Transverse colon (tissue), 4 donors: ENCODE data around the gene P4HA3. TPM values are rescaled to one million over a fixed set of nuclear protein-coding genes. Genes with fewer than 3 reads are reported as not detected.
A peak's percentile ranks its signal among the peaks of the same experiment; 100 is the strongest.

Experiments
- DNase-seq: peaks from one replicate; pipeline ENCODE4 v3.0.0-alpha.2; 2019
- H3K27ac ChIP-seq, 4 donors: fragments of 200-600 bp; sonication (generic); 2 replicates each; pipeline ENCODE4 v1.5.1; 2016 to 2018; ENCODE audit warnings: inconsistent platforms in 4 of 4
- H3K27me3 ChIP-seq: fragments of 200-600 bp; sonication (generic); 2 replicates; pipeline ENCODE4 v1.5.1; 2017; ENCODE audit warnings: inconsistent platforms
- H3K36me3 ChIP-seq, 4 donors: fragments of 200-600 bp; sonication (generic); 2 replicates each; pipeline ENCODE4 v1.5.1; 2017 to 2019; ENCODE audit warnings: inconsistent platforms in 4 of 4
- H3K4me1 ChIP-seq, 4 donors: fragments of 200-600 bp; sonication (generic); 2 replicates each; pipeline ENCODE4 v1.5.1; 2017 to 2020; ENCODE audit warnings: inconsistent platforms in 4 of 4
- H3K4me3 ChIP-seq, 4 donors: fragments of 200-600 bp; sonication (generic); 1 replicate in 1 of 4; 2 replicates in 3 of 4; pipeline versions ENCODE4 v1.5.1 to v1.6.1; 2017 to 2019; ENCODE audit warnings: inconsistent platforms in 4 of 4
- H3K9me3 ChIP-seq, 2 donors: fragments of 200-600 bp; sonication (generic); 2 replicates each; pipeline ENCODE4 v1.5.1; 2017 to 2019; ENCODE audit warnings: inconsistent platforms in 2 of 2
- EP300 ChIP-seq: sonication (generic); formaldehyde crosslinking; IDR thresholded peaks from one replicate; pipeline ENCODE4 v1.6.1; 2017; ENCODE audit warnings: antibody characterized with exemption, low read depth
- POLR2A ChIP-seq: fragments of 450-650 bp; IDR thresholded peaks from one replicate; pipeline ENCODE4 v1.6.1; 2016; ENCODE audit warnings: antibody characterized with exemption, mild to moderate bottlenecking, moderate library complexity
- POLR2AphosphoS5 ChIP-seq, 3 donors: sonication (generic); formaldehyde crosslinking; IDR thresholded peaks; one replicate each; pipeline ENCODE4 v1.6.1; 2016; ENCODE audit warnings: antibody characterized with exemption in 3 of 3
- WGBS, 2 donors: methylation state at CpG; one replicate each; pipeline ENCODE4 v1.1.5; 2018; ENCODE audit warnings: low coverage in 1 of 2; 5-methylcytosine and 5-hydroxymethylcytosine counted together
- in situ Hi-C, 4 donors: fragments of 200-750 bp; cut with MboI; loops; one replicate each; pipeline versions ENCODE4 v1.15.0 to v1.15.1; 2017; ENCODE audit warnings: low sequenced_read_pairs in 3 of 4, low pct_ligation_motif_present in 1 of 4, low pct_unique_long_range_greater_than_20kb in 1 of 4
- intact Hi-C: fragments of 100-400 bp; cut with DNase I; formaldehyde crosslinking; loops from one replicate; pipeline ENCODE4 v1.15.1; 2023; ENCODE audit warnings: low total_unique reads
- total RNA-seq, 4 donors: library from RNA; depleted of rRNA; stranded (reverse); fragments of >200 nt; gene quantifications; one replicate each; pipeline ENCODE4 v1.1.0, GENCODE V29; 2016
- TF ChIP-seq, protein P1 (sequence below), 5 experiments: fragments of 200-600 bp in 3 of 5; fragments of 450-650 bp in 2 of 5; sonication (generic) in 3 of 5; IDR thresholded peaks; 1 replicate in 2 of 5; 2 replicates in 3 of 5; pipeline ENCODE4 v1.5.1; 2016 to 2017; ENCODE audit warnings: antibody characterized with exemption in 5 of 5, inconsistent platforms in 3 of 5, mild to moderate bottlenecking in 2 of 5, moderate library complexity in 1 of 5

The P4HA3 gene
- total RNA-seq, 4 donors from 2014 or later = 0.27 to 0.64 (median 0.40) TPM; not detected in 1

DNA sequence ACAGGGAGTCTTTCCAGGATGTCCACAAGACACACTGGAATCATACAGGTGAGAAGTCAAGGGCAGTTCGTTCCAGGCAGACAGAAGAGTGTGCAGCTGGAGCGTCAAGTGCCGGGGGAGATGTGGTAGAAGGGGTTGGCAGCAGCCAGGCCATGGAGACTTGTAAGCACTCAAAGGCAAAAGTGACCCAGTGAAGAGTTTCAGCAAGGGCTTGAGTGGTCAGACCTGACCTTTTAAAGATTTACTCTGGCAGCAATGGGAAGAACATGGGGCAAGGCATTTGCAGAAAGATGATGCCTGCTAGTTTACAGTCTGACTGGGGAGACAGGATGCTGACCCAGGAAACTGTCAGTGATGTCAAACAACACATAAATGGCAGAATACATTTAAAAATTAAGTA is 29.0 kb downstream of the P4HA3 start:
- intact Hi-C loops = no loop called here
- 74% methylated on average over 3 of the region's 3 CpGs; no CpG with 5 or more reads in 1 of the 2 donors for WGBS, 2 donors
- Histone ChIP-seq H3K4me1 (peaks cover 0 to 13% (median 4%) of the 10 kb centered on the region in 4 donors), H3K36me3 (no peaks in the 10 kb centered on the region), H3K4me3 (no peak overlapping the region), H3K9me3 (no peaks in the 10 kb centered on the region), H3K27me3 (no peaks in the 10 kb centered on the region), H3K27ac (no peak overlapping the region)
- in situ Hi-C loops = no loop called here
- DNase-seq = no peak
- TF ChIP-seq EP300 (no peak), POLR2AphosphoS5 (IDR thresholded peaks at IDR 0.05) (no peak), POLR2A (no peak)
- TF ChIP-seq, protein P1, sequence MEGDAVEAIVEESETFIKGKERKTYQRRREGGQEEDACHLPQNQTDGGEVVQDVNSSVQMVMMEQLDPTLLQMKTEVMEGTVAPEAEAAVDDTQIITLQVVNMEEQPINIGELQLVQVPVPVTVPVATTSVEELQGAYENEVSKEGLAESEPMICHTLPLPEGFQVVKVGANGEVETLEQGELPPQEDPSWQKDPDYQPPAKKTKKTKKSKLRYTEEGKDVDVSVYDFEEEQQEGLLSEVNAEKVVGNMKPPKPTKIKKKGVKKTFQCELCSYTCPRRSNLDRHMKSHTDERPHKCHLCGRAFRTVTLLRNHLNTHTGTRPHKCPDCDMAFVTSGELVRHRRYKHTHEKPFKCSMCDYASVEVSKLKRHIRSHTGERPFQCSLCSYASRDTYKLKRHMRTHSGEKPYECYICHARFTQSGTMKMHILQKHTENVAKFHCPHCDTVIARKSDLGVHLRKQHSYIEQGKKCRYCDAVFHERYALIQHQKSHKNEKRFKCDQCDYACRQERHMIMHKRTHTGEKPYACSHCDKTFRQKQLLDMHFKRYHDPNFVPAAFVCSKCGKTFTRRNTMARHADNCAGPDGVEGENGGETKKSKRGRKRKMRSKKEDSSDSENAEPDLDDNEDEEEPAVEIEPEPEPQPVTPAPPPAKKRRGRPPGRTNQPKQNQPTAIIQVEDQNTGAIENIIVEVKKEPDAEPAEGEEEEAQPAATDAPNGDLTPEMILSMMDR (IDR thresholded peaks at IDR 0.05) = no peak

DNA sequence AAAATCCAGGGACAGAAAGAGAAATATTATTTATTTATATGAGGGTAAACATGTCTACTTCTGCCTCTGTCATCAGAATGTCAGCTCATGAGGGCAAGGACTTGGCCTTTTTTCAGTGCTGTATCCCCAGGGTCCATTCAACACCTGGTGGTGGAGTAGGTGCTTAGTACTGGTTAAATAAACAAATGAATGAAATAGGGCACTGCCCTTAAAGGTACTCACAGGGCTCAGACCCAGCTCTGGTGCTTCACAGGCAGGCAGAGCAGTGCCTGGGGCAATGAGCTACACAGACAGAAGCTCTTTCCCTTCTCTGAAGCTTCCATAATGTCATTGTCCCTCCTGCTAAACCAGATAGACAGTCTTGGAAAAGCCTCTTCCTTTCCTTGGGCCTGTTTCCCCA is 30.9 kb downstream of the P4HA3 start:
- in situ Hi-C loops (no loop called here), intact Hi-C loops (no loop called here)
- no peaks in the 10 kb centered on the region for H3K27me3 ChIP-seq
- DNase-seq = no peak
- TF ChIP-seq, protein P1 (IDR thresholded peaks at IDR 0.05) = no peak
- TF ChIP-seq POLR2AphosphoS5 (IDR thresholded peaks at IDR 0.05) = no peak
- no peak for TF ChIP-seq EP300
- TF ChIP-seq POLR2A = no peak
- peaks cover 0 to 13% (median 4%) of the 10 kb centered on the region in 4 donors for H3K4me1 ChIP-seq
- H3K4me3 ChIP-seq = no peak overlapping the region
- no peaks in the 10 kb centered on the region for H3K9me3 ChIP-seq
- no peaks in the 10 kb centered on the region for H3K36me3 ChIP-seq
- H3K27ac ChIP-seq = no peak overlapping the region

DNA sequence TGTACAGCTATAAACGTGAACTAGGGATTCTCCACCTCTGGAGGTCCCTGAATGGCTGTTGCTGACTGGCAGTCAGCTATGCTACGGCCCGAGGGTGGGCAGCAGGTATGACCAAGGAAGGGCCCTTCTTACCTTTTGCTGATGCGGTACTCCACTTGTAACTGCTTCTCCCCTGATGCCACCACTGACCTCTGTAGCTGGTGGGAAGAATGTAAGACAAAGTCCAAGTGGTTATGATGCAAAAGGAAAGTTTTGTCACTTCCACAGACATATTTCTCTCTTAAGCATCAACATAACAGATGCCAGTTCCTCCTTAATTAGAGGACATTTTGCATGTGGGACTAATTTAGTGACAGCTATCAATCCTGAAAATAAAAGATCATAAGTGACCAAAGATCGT is 32.2 kb downstream of the P4HA3 start:
- no peak for DNase-seq
- no peaks in the 10 kb centered on the region for H3K9me3 ChIP-seq
- no peaks in the 10 kb centered on the region for H3K36me3 ChIP-seq
- H3K27me3 ChIP-seq = no peaks in the 10 kb centered on the region
- H3K4me1 ChIP-seq = peaks cover 0 to 13% (median 4%) of the 10 kb centered on the region in 4 donors
- 60 to 70% methylated on average over 3 to 5 of the region's 5 CpGs for WGBS, 2 donors
- intact Hi-C loops (no loop called here), in situ Hi-C loops (loop anchor here in 1 of 4 donors (10.0 kb wide), 1 partner anchor 146 kb away; no protein-coding TSS in a partner anchor)
- H3K4me3 ChIP-seq = no peak overlapping the region
- peak overlapping the region in 3 of 4 donors; percentile 50 to 64 (median 56) for H3K27ac ChIP-seq
- TF ChIP-seq, protein P1 (IDR thresholded peaks at IDR 0.05) = no peak
- TF ChIP-seq POLR2A (no peak), EP300 (no peak), POLR2AphosphoS5 (IDR thresholded peaks at IDR 0.05) (no peak)

- H3K9me3 ChIP-seq = no peaks in the 10 kb centered on the region
- no peak overlapping the region for H3K4me3 ChIP-seq
- 87% methylated on average over 1 of the region's 1 CpG; no CpG with 5 or more reads in 1 of the 2 donors for WGBS, 2 donors
- in situ Hi-C loops = loop anchor here in 1 of 4 donors (10.0 kb wide), 1 partner anchor 146 kb away; no protein-coding TSS in a partner anchor
- peaks cover 0 to 8% (median 2%) of the 10 kb centered on the region in 4 donors for H3K4me1 ChIP-seq
- H3K27ac ChIP-seq = peak overlapping the region in 3 of 4 donors; percentile 50 to 64 (median 56)
- H3K36me3 ChIP-seq = no peaks in the 10 kb centered on the region
- peak; percentile 42 for DNase-seq
- TF ChIP-seq EP300 = no peak
- no peak for TF ChIP-seq POLR2A
- TF ChIP-seq, protein P1 (IDR thresholded peaks at IDR 0.05) = no peak
- peak in 1 of 3 donors; percentile 18 for TF ChIP-seq POLR2AphosphoS5 (IDR thresholded peaks at IDR 0.05)
- no peaks in the 10 kb centered on the region for H3K27me3 ChIP-seq
- intact Hi-C loops = no loop called here
These were observed 32.7 kb downstream of the P4HA3 start for GRCh38 chr11:74278721-74279161.
